ENCODE results near the gene LRMDA. TPM values are rescaled to one million over a fixed set of nuclear protein-coding genes. Genes with fewer than 3 reads are reported as not detected.

The LRMDA gene
- total RNA-seq, 5 donors from 2014 or later (not counting 1 experiment from before 2014, with no cell fraction given) = 0.30 to 1.2 TPM; not detected in 3

- Mint-ChIP-seq H3K27ac (no peak overlapping the region), H3K4me3 (no peak overlapping the region), H3K9me3 (peaks cover 0 to 4% (median 0%) of the 10 kb centered on the region in 3 donors), H3K36me3 (no peaks in the 10 kb centered on the region), H3K27me3 (peaks cover 5 to 10% of the 10 kb centered on the region in 2 donors), H3K4me1 (no peaks in the 10 kb centered on the region)
- no peak for DNase-seq
- POLR2A ChIA-PET = no interaction called here
- no peak for ATAC-seq (replicated peaks in 1 of 4)
- no peaks in the 10 kb centered on the region for H3K4me1 ChIP-seq (ENCODE audit: control insufficient read depth in 1 of 2, extremely low read depth in 1 of 2, insufficient read depth in 2 of 2, low read length in 2 of 2)
- H3K4me3 ChIP-seq (ENCODE audit: control insufficient read depth in 1 of 2, extremely low read depth in 1 of 2, low read length in 1 of 2) = no peak overlapping the region
- CTCF ChIA-PET = no interaction called here
- no peaks in the 10 kb centered on the region for H3K36me3 ChIP-seq (ENCODE audit: control insufficient read depth in 2 of 2, extremely low read depth in 1 of 2, insufficient read depth in 1 of 2, low read length in 1 of 2)
- no peak overlapping the region for H3K27ac ChIP-seq (ENCODE audit: low read length)
- peaks cover 0 to 5% of the 10 kb centered on the region in 2 experiments for H3K27me3 ChIP-seq (replicated peaks in 1 of 2; ENCODE audit: control insufficient read depth in 2 of 2, extremely low read depth in 1 of 2, insufficient read depth in 2 of 2, low read length in 1 of 2)
- no peaks in the 10 kb centered on the region for H3K9me3 ChIP-seq
These were observed 491.0 kb downstream of the LRMDA start for GRCh38 chr10:75922435-75922834.

- no peaks in the 10 kb centered on the region for H3K4me1 Mint-ChIP-seq
- DNase-seq = no peak
- Histone ChIP-seq H3K4me3 (ENCODE audit: control insufficient read depth in 1 of 2, extremely low read depth in 1 of 2, low read length in 1 of 2) (no peak overlapping the region), H3K9me3 (no peaks in the 10 kb centered on the region), H3K27me3 (replicated peaks in 1 of 2; ENCODE audit: control insufficient read depth in 2 of 2, extremely low read depth in 1 of 2, insufficient read depth in 2 of 2, low read length in 1 of 2) (peaks cover 0 to 5% of the 10 kb centered on the region in 2 experiments), H3K36me3 (ENCODE audit: control insufficient read depth in 2 of 2, extremely low read depth in 1 of 2, insufficient read depth in 1 of 2, low read length in 1 of 2) (no peaks in the 10 kb centered on the region), H3K27ac (ENCODE audit: low read length) (no peak overlapping the region), H3K4me1 (ENCODE audit: control insufficient read depth in 1 of 2, extremely low read depth in 1 of 2, insufficient read depth in 2 of 2, low read length in 2 of 2) (no peaks in the 10 kb centered on the region)
- H3K27me3 Mint-ChIP-seq = peaks cover 5 to 11% of the 10 kb centered on the region in 2 donors
- no peak overlapping the region for H3K4me3 Mint-ChIP-seq
- H3K27ac Mint-ChIP-seq = no peak overlapping the region
- WGBS (ENCODE audit: insufficient coverage) = 33% methylated on average over 4 of the region's 9 CpGs
- CTCF ChIA-PET = no interaction called here
- POLR2A ChIA-PET = no interaction called here
- H3K36me3 Mint-ChIP-seq = no peaks in the 10 kb centered on the region
- no peak for ATAC-seq (replicated peaks in 1 of 4)
- peaks cover 0 to 4% (median 0%) of the 10 kb centered on the region in 3 donors for H3K9me3 Mint-ChIP-seq
These were observed 493.0 kb downstream of the LRMDA start for GRCh38 chr10:75924309-75924902.

- ChIA-PET POLR2A (no interaction called here), CTCF (no interaction called here)
- Histone ChIP-seq H3K4me3 (ENCODE audit: control insufficient read depth in 1 of 2, extremely low read depth in 1 of 2, low read length in 1 of 2) (no peak overlapping the region), H3K27ac (ENCODE audit: low read length) (no peak overlapping the region), H3K9me3 (no peaks in the 10 kb centered on the region), H3K36me3 (ENCODE audit: control insufficient read depth in 2 of 2, extremely low read depth in 1 of 2, insufficient read depth in 1 of 2, low read length in 1 of 2) (no peaks in the 10 kb centered on the region), H3K27me3 (replicated peaks in 1 of 2; ENCODE audit: control insufficient read depth in 2 of 2, extremely low read depth in 1 of 2, insufficient read depth in 2 of 2, low read length in 1 of 2) (peaks cover 0 to 5% of the 10 kb centered on the region in 2 experiments), H3K4me1 (ENCODE audit: control insufficient read depth in 1 of 2, extremely low read depth in 1 of 2, insufficient read depth in 2 of 2, low read length in 2 of 2) (no peaks in the 10 kb centered on the region)
- no peak overlapping the region for H3K27ac Mint-ChIP-seq
- DNase-seq (no peak), ATAC-seq (replicated peaks in 1 of 4) (no peak)
- H3K27me3 Mint-ChIP-seq = peaks cover 5 to 11% of the 10 kb centered on the region in 2 donors
- peaks cover 0 to 4% (median 0%) of the 10 kb centered on the region in 3 donors for H3K9me3 Mint-ChIP-seq
- H3K36me3 Mint-ChIP-seq = no peaks in the 10 kb centered on the region
- H3K4me3 Mint-ChIP-seq = no peak overlapping the region
- WGBS (ENCODE audit: insufficient coverage) = no CpG with 5 or more reads among the region's 1 CpG
- no peaks in the 10 kb centered on the region for H3K4me1 Mint-ChIP-seq
These were observed 494.6 kb downstream of the LRMDA start for GRCh38 chr10:75925999-75926398.

- Mint-ChIP-seq H3K9me3 (peaks cover 0 to 4% (median 0%) of the 10 kb centered on the region in 3 donors), H3K27me3 (peaks cover 5 to 11% of the 10 kb centered on the region in 2 donors), H3K4me3 (no peak overlapping the region), H3K27ac (no peak overlapping the region), H3K36me3 (no peaks in the 10 kb centered on the region), H3K4me1 (no peaks in the 10 kb centered on the region)
- Histone ChIP-seq H3K9me3 (no peaks in the 10 kb centered on the region), H3K4me3 (ENCODE audit: control insufficient read depth in 1 of 2, extremely low read depth in 1 of 2, low read length in 1 of 2) (no peak overlapping the region), H3K27me3 (replicated peaks in 1 of 2; ENCODE audit: control insufficient read depth in 2 of 2, extremely low read depth in 1 of 2, insufficient read depth in 2 of 2, low read length in 1 of 2) (peaks cover 0 to 5% of the 10 kb centered on the region in 2 experiments), H3K36me3 (ENCODE audit: control insufficient read depth in 2 of 2, extremely low read depth in 1 of 2, insufficient read depth in 1 of 2, low read length in 1 of 2) (no peaks in the 10 kb centered on the region), H3K27ac (ENCODE audit: low read length) (no peak overlapping the region), H3K4me1 (ENCODE audit: control insufficient read depth in 1 of 2, extremely low read depth in 1 of 2, insufficient read depth in 2 of 2, low read length in 2 of 2) (no peaks in the 10 kb centered on the region)
- ChIA-PET CTCF (no interaction called here), POLR2A (no interaction called here)
- WGBS (ENCODE audit: insufficient coverage) = 69% methylated on average over 3 of the region's 4 CpGs
- ATAC-seq (replicated peaks in 1 of 4) (no peak), DNase-seq (peak in 2 of 35 experiments; percentile 1 to 2)
These were observed 495.3 kb downstream of the LRMDA start for GRCh38 chr10:75926763-75927162.

- Histone ChIP-seq H3K4me3 (ENCODE audit: control insufficient read depth in 1 of 2, extremely low read depth in 1 of 2, low read length in 1 of 2) (no peak overlapping the region), H3K27ac (ENCODE audit: low read length) (no peak overlapping the region), H3K27me3 (replicated peaks in 1 of 2; ENCODE audit: control insufficient read depth in 2 of 2, extremely low read depth in 1 of 2, insufficient read depth in 2 of 2, low read length in 1 of 2) (peaks cover 0 to 5% of the 10 kb centered on the region in 2 experiments), H3K36me3 (ENCODE audit: control insufficient read depth in 2 of 2, extremely low read depth in 1 of 2, insufficient read depth in 1 of 2, low read length in 1 of 2) (no peaks in the 10 kb centered on the region), H3K4me1 (ENCODE audit: control insufficient read depth in 1 of 2, extremely low read depth in 1 of 2, insufficient read depth in 2 of 2, low read length in 2 of 2) (no peaks in the 10 kb centered on the region), H3K9me3 (no peaks in the 10 kb centered on the region)
- peaks cover 0 to 3% (median 0%) of the 10 kb centered on the region in 3 donors for H3K9me3 Mint-ChIP-seq
- no peak for DNase-seq
- H3K4me1 Mint-ChIP-seq = no peaks in the 10 kb centered on the region
- 93% methylated on average over 2 of the region's 6 CpGs for WGBS (ENCODE audit: insufficient coverage)
- H3K27ac Mint-ChIP-seq = no peak overlapping the region
- POLR2A ChIA-PET = no interaction called here
- no peak for ATAC-seq (replicated peaks in 1 of 4)
- CTCF ChIA-PET = interaction anchor here in 1 of 2 donors (0.6 kb wide), 1 partner anchor 35 kb away, joined by 3 read pairs; no protein-coding TSS in a partner anchor
- H3K36me3 Mint-ChIP-seq = no peaks in the 10 kb centered on the region
- H3K4me3 Mint-ChIP-seq = no peak overlapping the region
- H3K27me3 Mint-ChIP-seq = peaks cover 11 to 12% of the 10 kb centered on the region in 2 donors
These were observed 496.8 kb downstream of the LRMDA start for GRCh38 chr10:75928231-75928630.

- Histone ChIP-seq H3K36me3 (ENCODE audit: control insufficient read depth in 2 of 2, extremely low read depth in 1 of 2, insufficient read depth in 1 of 2, low read length in 1 of 2) (no peaks in the 10 kb centered on the region), H3K27ac (ENCODE audit: low read length) (no peak overlapping the region), H3K9me3 (no peaks in the 10 kb centered on the region), H3K27me3 (replicated peaks in 1 of 2; ENCODE audit: control insufficient read depth in 2 of 2, extremely low read depth in 1 of 2, insufficient read depth in 2 of 2, low read length in 1 of 2) (peaks cover 0 to 5% of the 10 kb centered on the region in 2 experiments), H3K4me1 (ENCODE audit: control insufficient read depth in 1 of 2, extremely low read depth in 1 of 2, insufficient read depth in 2 of 2, low read length in 2 of 2) (no peaks in the 10 kb centered on the region), H3K4me3 (ENCODE audit: control insufficient read depth in 1 of 2, extremely low read depth in 1 of 2, low read length in 1 of 2) (no peak overlapping the region)
- Mint-ChIP-seq H3K4me1 (no peaks in the 10 kb centered on the region), H3K27me3 (peaks cover 7% of the 10 kb centered on the region in 2 donors), H3K27ac (no peak overlapping the region), H3K4me3 (no peak overlapping the region), H3K9me3 (peaks cover 0 to 3% (median 0%) of the 10 kb centered on the region in 3 donors), H3K36me3 (no peaks in the 10 kb centered on the region)
- CTCF ChIA-PET = no interaction called here
- DNase-seq (no peak), ATAC-seq (replicated peaks in 1 of 4) (no peak)
- POLR2A ChIA-PET = no interaction called here
- WGBS (ENCODE audit: insufficient coverage) = no CpG with 5 or more reads among the region's 2 CpGs
These were observed 498.3 kb downstream of the LRMDA start for GRCh38 chr10:75929630-75930161.

Measured in T-cell (primary cell).